Loucy (cell line): ENCODE data around the gene PPIP5K1.
A peak's percentile ranks its signal among the peaks of the same experiment; 100 is the strongest.

Experiments
- H2AFZ ChIP-seq: fragments of 200-600 bp; sonication (generic); 2 replicates; pipeline ENCODE4 v1.6.0; 2016; ENCODE audit warnings: antibody characterized with exemption, mild to moderate bottlenecking, low read length, moderate library complexity
- H3F3A ChIP-seq: fragments of 200-600 bp; 2 replicates; pipeline ENCODE4 v1.6.0; 2016; ENCODE audit warnings: antibody characterized with exemption, low read depth, mild to moderate bottlenecking
- H3K27me3 ChIP-seq: fragments of 200-600 bp; sonication (generic); 2 replicates; pipeline ENCODE4 v1.6.1; 2014; ENCODE audit warnings: low read length, mild to moderate bottlenecking; ENCODE audit not compliant: insufficient read depth, poor library complexity, severe bottlenecking
- H3K36me3 ChIP-seq: fragments of 200-600 bp; sonication (generic); 2 replicates; pipeline ENCODE4 v1.6.1; 2016; ENCODE audit warnings: low read length; ENCODE audit not compliant: insufficient read depth
- H3K4me1 ChIP-seq: fragments of 200-600 bp; sonication (generic); 2 replicates; pipeline ENCODE4 v1.5.1; 2014; ENCODE audit warnings: low read length, mild to moderate bottlenecking; ENCODE audit not compliant: insufficient read depth, poor library complexity, severe bottlenecking
- H3K4me2 ChIP-seq: fragments of 200-600 bp; sonication (generic); 2 replicates; pipeline ENCODE4 v1.6.0; 2014; ENCODE audit warnings: antibody characterized with exemption, low read length, low read depth, mild to moderate bottlenecking; ENCODE audit not compliant: poor library complexity, severe bottlenecking
- H3K4me3 ChIP-seq: fragments of 200-600 bp; sonication (generic); 2 replicates; pipeline ENCODE4 v1.5.1; 2014; ENCODE audit warnings: low read length, mild to moderate bottlenecking, mixed read lengths; ENCODE audit not compliant: poor library complexity, severe bottlenecking
- H3K79me2 ChIP-seq: fragments of 200-600 bp; sonication (generic); 2 replicates; pipeline ENCODE4 v1.6.1; 2014; ENCODE audit warnings: low read length; ENCODE audit not compliant: insufficient read depth
- H3K9ac ChIP-seq: fragments of 200-600 bp; sonication (generic); 2 replicates; pipeline ENCODE4 v1.6.0; 2014; ENCODE audit warnings: mild to moderate bottlenecking, low read depth, low read length, moderate library complexity; ENCODE audit not compliant: poor library complexity, severe bottlenecking
- H3K9me2 ChIP-seq: fragments of 200-600 bp; sonication (generic); replicated peaks from 2 replicates; pipeline ENCODE4 v1.6.1; 2016; ENCODE audit warnings: low read depth, low read length, mixed read lengths
- H3K9me3 ChIP-seq: fragments of 200-600 bp; sonication (generic); 2 replicates; pipeline ENCODE4 v1.6.1; 2014; ENCODE audit warnings: mild to moderate bottlenecking, antibody characterized with exemption, low read length, low read depth; ENCODE audit not compliant: insufficient read depth
- H4K20me1 ChIP-seq: fragments of 200-600 bp; sonication (generic); 2 replicates; pipeline ENCODE4 v1.6.0; 2014; ENCODE audit warnings: antibody characterized with exemption, low read length, mild to moderate bottlenecking; ENCODE audit not compliant: insufficient read depth, poor library complexity, severe bottlenecking
- EZH2phosphoT487 ChIP-seq: fragments of 200-600 bp; IDR thresholded peaks from 2 replicates; pipeline ENCODE4 v1.6.1; 2018; ENCODE audit warnings: antibody characterized with exemption, mild to moderate bottlenecking, moderate library complexity, borderline replicate concordance
- TF ChIP-seq, protein P1 (sequence below): fragments of 200-600 bp; sonication (generic); conservative IDR thresholded peaks from 2 replicates; pipeline ENCODE4 v1.5.1; 2014; ENCODE audit warnings: mild to moderate bottlenecking, antibody characterized with exemption, low read length

PPIP5K1 gene

DNA sequence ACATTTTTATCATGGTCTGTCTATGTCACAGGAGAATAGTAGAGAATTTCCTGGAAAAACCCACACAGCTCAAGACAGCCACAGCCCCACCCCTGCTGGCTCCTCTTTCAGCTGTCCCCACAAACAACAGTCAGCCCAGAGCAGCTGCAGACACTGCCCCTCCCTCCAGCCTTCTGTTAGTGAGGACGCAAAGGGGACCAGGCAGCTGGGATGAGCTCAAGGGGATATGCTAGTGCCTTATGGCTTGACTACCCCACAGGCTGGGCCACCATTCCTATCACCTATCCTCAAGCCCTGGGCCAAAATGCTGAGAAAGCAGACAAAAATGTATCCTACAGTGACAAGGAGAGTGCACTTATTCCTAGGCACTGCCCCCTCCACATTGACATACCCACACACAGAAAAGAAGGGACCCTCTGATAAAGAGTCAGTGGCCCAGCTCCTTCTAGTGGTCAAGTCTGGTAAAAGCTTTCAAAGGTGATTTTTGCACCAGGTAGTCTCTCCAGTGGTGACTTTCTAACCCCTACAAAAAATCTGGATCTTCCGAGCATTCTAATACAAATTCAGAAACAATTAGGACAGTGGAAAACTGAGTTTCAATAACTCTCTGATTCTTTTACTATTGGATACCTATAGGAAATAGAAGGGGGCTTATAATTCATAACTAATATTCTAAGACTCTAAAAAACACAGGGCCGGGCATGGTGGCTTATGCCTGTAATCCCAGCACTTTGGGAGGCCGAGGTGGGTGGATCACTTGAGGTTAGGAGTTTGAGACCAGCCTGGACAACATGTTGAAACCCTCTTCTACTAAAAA, 75.6 kb downstream of the PPIP5K1 start:
- Histone ChIP-seq H3F3A (no peaks in the 10 kb centered on the region), H3K9me2 (no peaks in the 10 kb centered on the region), H4K20me1 (no peaks in the 10 kb centered on the region), H2AFZ (no peak overlapping the region), H3K9me3 (no peaks in the 10 kb centered on the region), H3K9ac (peak overlapping the region; percentile 4), H3K79me2 (peaks cover 3% of the 10 kb centered on the region; the same call in 1 of the 2 replicates), H3K4me3 (peak overlapping the region; percentile 34), H3K4me2 (peak overlapping the region; percentile 50), H3K27me3 (no peaks in the 10 kb centered on the region), H3K4me1 (peaks cover 61% of the 10 kb centered on the region), H3K36me3 (no peaks in the 10 kb centered on the region)
- TF ChIP-seq EZH2phosphoT487 = no peak
- TF ChIP-seq, protein P1, sequence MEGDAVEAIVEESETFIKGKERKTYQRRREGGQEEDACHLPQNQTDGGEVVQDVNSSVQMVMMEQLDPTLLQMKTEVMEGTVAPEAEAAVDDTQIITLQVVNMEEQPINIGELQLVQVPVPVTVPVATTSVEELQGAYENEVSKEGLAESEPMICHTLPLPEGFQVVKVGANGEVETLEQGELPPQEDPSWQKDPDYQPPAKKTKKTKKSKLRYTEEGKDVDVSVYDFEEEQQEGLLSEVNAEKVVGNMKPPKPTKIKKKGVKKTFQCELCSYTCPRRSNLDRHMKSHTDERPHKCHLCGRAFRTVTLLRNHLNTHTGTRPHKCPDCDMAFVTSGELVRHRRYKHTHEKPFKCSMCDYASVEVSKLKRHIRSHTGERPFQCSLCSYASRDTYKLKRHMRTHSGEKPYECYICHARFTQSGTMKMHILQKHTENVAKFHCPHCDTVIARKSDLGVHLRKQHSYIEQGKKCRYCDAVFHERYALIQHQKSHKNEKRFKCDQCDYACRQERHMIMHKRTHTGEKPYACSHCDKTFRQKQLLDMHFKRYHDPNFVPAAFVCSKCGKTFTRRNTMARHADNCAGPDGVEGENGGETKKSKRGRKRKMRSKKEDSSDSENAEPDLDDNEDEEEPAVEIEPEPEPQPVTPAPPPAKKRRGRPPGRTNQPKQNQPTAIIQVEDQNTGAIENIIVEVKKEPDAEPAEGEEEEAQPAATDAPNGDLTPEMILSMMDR = peak; percentile 96

DNA sequence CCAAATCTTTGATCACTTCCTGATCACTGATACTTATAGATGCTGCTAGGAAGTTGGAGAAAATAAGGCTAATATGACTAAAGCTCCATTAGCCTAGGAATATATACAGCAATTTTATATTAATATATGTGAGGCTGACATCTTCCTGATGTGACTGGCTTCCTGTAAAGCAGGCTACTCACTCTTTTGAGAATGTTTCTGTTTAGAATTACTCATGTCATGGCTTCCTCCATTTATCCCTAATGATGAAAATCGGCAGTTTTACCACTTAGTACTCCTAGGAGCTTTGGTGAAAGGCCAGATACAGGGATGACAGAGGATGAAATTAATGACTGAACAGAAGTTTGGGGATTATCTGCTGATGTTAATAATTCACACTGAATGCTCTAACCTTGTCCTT, 76.5 kb downstream of the PPIP5K1 start:
- no peaks in the 10 kb centered on the region for H3K9me3 ChIP-seq
- H3K27me3 ChIP-seq = no peaks in the 10 kb centered on the region
- TF ChIP-seq, protein P1 = no peak
- TF ChIP-seq EZH2phosphoT487 = no peak
- peak overlapping the region; percentile 4 for H3K9ac ChIP-seq
- no peaks in the 10 kb centered on the region for H3K36me3 ChIP-seq
- H3K4me1 ChIP-seq = peaks cover 61% of the 10 kb centered on the region
- no peaks in the 10 kb centered on the region for H4K20me1 ChIP-seq
- no peaks in the 10 kb centered on the region for H3K9me2 ChIP-seq
- 0 out of 2 replicates have a peak overlapping the region, but pooled peaks have one; percentile 24 for H2AFZ ChIP-seq
- H3K79me2 ChIP-seq = peaks cover 12% of the 10 kb centered on the region
- H3F3A ChIP-seq = no peaks in the 10 kb centered on the region
- peak overlapping the region; percentile 50 for H3K4me2 ChIP-seq
- peak overlapping the region; percentile 34 for H3K4me3 ChIP-seq

DNA sequence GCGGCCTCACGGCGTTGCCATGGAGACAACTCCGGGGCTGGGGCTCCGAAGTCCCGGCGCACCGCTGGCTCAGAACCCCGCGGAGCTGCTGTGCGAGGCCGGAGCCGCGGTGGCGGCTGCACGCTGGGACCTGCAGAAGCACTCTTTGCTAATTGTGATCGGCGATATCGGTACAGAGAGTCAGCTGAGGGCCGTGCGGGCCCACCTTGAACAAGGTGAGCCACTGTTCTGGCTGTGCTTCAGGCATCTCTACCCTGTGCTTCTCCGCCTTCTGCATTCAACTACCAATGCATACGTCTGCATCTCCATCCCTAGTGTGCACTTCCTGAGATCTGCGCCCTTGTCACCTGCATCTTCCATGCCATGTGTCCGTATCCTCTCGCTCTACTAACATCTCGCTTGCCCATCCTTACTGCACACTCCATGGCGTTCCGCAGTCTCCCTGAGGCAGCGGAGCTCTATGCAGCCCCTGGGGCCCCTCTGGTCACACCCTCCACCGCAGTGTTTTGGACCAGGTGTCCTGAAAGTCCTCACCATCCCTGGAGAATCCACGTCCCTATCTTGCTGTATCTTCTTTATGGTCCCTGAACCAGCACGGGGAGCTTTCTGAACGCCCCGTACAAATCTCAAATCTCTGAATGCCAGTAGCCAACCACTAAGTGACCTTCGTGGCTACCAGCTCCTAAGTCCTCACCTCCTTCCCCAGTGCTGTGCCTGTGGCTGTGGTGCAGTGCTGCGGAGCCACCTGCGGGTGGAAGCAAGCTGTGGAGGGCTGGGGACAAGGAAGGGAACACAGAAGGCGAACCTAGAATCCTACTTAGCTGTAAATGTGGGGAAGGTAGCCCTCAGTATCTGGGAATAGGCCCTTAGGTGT, 78.8 kb downstream of the PPIP5K1 start:
- Histone ChIP-seq H3K4me3 (peak overlapping the region; percentile 72), H2AFZ (peak overlapping the region; percentile 52; the same call in 1 of the 2 replicates), H3K4me1 (peaks cover 48% of the 10 kb centered on the region), H3K9me2 (no peaks in the 10 kb centered on the region), H3F3A (no peaks in the 10 kb centered on the region), H3K36me3 (no peaks in the 10 kb centered on the region), H3K4me2 (peak overlapping the region; percentile 90), H3K9ac (no peak overlapping the region), H3K79me2 (peaks cover 16% of the 10 kb centered on the region), H3K9me3 (no peaks in the 10 kb centered on the region), H3K27me3 (no peaks in the 10 kb centered on the region), H4K20me1 (no peaks in the 10 kb centered on the region)
- TF ChIP-seq, protein P1 = peak; percentile 48
- no peak for TF ChIP-seq EZH2phosphoT487
